Mucosa of rectum (tissue), 2 donors: ENCODE results near the gene LSS.
A peak's percentile ranks its signal among the peaks of the same experiment; 100 is the strongest.
"Not testable (repeated sequence)": the region's sequence is repeated elsewhere in the genome, so short reads cannot be mapped to it uniquely, and the experiment has no call there.

Experiments
- H3K27ac ChIP-seq, 2 donors: one replicate each; pipeline ENCODE4 v1.7.0; 2013; ENCODE audit warnings: inconsistent platforms in 2 of 2, low read depth in 2 of 2, low read length in 2 of 2
- H3K27me3 ChIP-seq, 2 donors: one replicate each; pipeline ENCODE4 v1.7.0; 2013; ENCODE audit warnings: low read length in 2 of 2; ENCODE audit not compliant: control insufficient read depth in 2 of 2, insufficient read depth in 2 of 2
- H3K36me3 ChIP-seq, 2 donors: one replicate each; pipeline ENCODE4 v1.7.0; 2013; ENCODE audit warnings: low read length in 2 of 2; ENCODE audit not compliant: control insufficient read depth in 2 of 2, insufficient read depth in 2 of 2
- H3K4me1 ChIP-seq, 2 donors: one replicate each; pipeline ENCODE4 v1.7.0; 2013; ENCODE audit warnings: low read length in 2 of 2, mild to moderate bottlenecking in 1 of 2; ENCODE audit not compliant: control insufficient read depth in 2 of 2, insufficient read depth in 2 of 2
- H3K4me3 ChIP-seq, 2 donors: one replicate each; pipeline ENCODE4 v1.7.0; 2013; ENCODE audit warnings: low read length in 2 of 2
- H3K9ac ChIP-seq, 2 donors: one replicate each; pipeline ENCODE4 v1.7.0; 2013; ENCODE audit warnings: low read length in 2 of 2, low read depth in 1 of 2, mild to moderate bottlenecking in 1 of 2
- H3K9me3 ChIP-seq, 2 donors: one replicate each; pipeline ENCODE4 v1.7.0; 2013; ENCODE audit warnings: low read length in 2 of 2; ENCODE audit not compliant: control insufficient read depth in 2 of 2
- donor health status: healthy.
- donor health status: Normal muscosa, but diverticular disease.

LSS gene

DNA sequence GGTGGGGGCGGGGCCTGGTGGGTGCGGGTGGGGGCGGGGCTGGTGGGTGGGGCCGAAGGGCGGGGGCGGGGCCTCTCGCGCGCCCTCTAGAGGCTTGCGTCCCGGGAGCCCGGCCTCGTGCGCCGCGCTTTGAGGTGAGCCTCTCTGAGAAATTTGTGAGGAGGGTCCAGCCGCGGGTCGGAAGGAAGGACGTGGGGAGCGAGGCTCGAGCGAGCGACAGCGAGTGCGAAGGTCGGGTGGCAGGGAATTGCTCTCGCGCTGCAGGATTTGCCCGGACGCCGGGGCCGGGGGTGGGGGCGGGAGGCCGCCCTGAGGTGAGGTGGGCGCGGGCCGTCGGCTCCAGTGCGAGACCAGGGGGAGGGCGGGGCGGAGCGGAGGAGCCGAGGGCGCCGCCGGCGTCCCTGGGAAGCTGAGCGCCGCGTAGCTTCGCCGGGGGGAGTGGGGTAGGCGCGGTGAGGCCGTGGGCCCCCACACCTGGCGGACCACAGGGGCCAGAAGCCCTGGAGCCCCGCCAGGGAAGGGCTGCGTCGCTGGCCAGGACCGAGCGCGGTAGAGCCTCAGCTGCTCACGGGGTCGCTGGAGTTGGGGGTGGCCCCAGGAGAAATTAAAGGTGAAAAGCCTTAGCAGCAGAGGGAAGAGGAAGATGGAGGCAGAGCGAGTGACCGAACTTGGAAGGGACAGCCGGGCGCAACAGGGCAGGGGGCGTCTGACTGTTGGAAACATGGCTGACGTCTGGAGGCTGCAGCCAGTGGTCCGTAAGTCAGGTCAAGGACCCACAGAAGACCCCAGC lies 754 bp upstream of the LSS start:
- peak overlapping the region; percentile 32 to 69 for H3K9ac ChIP-seq
- no peaks in the 10 kb centered on the region for H3K27me3 ChIP-seq
- no peaks in the 10 kb centered on the region for H3K9me3 ChIP-seq
- H3K27ac ChIP-seq, result peak overlapping the region in 1 of 2 donors; percentile 16
- peak overlapping the region; percentile 64 to 67 for H3K4me3 ChIP-seq
- peaks cover 9 to 11% of the 10 kb centered on the region in 2 donors for H3K36me3 ChIP-seq
- H3K4me1 ChIP-seq, result peaks cover 16 to 23% of the 10 kb centered on the region in 2 donors

DNA sequence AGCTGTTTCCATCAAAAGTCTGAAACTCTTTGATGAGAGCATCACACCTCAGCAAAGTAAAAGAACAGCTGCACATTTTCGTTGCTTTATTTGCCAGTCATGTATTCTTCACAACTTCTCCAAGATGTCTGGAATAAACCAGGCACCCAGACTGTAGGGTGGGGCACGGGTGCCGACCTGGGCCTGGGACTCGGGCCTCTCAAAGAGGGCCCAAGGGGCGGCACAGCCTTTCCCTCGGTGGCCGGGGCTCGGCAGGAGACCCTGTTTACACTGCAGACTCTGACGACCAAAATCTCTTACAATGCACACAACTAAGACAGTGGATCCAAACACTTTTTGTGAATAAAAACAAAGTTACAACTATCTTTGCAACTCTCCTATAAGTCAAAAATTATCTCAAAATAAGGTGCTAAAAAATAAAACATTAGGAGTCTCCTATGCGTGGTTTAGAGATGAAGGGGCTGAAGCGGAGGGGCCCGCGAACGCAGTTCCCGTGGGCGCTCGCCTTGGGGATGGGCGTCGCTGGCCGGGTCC lies 696 bp downstream of the LSS start:
- peak overlapping the region; percentile 78 to 80 for H3K27ac ChIP-seq

DNA sequence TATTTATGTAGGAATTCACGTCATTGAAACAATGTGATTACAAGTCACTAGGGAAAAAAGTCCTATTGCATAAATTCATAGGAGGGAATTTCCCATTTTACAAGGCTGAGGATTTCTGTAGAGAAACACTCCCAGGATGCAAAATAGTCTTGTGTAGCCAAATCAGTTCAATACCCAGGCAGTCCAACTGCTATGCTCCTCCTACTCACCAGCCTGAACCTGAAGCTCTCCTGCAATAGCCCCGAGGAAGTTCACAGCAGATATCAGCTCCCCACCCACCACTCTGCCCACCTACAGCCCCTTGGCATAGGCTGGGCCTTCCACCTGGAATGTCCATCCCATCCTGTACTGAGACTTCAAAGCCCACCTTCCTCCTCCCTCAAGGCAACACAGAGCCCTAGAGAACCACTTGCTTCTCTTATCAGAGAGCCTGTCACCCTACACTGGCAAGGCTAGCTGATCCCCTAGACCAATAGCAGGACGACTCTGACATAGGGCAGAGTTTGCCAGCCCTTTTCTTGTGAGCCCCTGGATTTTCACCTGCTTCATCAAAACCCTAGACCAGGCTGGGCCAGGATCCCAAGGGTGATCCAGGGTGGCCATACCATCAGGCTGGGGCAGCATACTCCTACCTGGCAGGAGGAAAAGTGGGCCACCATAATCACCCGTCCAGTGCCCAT lies 1.5 kb downstream of the LSS start:
- Histone ChIP-seq H3K27me3 (no peaks in the 10 kb centered on the region), H3K27ac (no peak overlapping the region), H3K9ac (peak overlapping the region in 1 of 2 donors; percentile 27), H3K9me3 (no peaks in the 10 kb centered on the region), H3K4me3 (peak overlapping the region; percentile 46 to 57), H3K36me3 (peaks cover 6 to 8% of the 10 kb centered on the region in 2 donors), H3K4me1 (peaks cover 16 to 23% of the 10 kb centered on the region in 2 donors)

More for the DNA sequence above, 696 bp downstream of the LSS start:
- peaks cover 16 to 23% of the 10 kb centered on the region in 2 donors for H3K4me1 ChIP-seq
- H3K36me3 ChIP-seq, result peaks cover under 1 to 3% of the 10 kb centered on the region in 2 donors
- no peaks in the 10 kb centered on the region for H3K27me3 ChIP-seq
- peak overlapping the region; percentile 80 to 97 for H3K4me3 ChIP-seq
- H3K9ac ChIP-seq, result peak overlapping the region; percentile 56 to 82
- H3K9me3 ChIP-seq, result no peaks in the 10 kb centered on the region

DNA sequence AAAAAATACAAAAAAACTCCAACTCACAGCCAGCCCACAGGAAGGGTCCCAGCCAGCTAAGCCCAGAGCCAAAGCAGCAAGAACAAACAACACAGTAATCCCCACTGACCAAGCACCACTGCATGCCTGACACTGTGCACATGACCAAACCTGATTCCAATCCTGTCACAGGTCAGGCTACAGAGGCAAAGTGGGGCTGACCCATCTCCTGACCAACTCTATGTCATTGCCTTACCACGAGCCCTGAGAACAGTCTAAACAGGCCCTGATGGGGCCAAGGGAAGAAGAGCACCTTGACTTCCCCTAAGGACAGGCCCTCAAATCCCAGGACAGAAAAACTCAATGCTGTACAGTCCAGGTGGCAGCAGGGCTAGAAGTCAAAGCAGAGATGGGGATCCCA lies 2.4 kb downstream of the LSS start:
- Histone ChIP-seq H3K36me3 (peaks cover 12 to 17% of the 10 kb centered on the region in 2 donors), H3K27ac (no peak overlapping the region), H3K9me3 (no peaks in the 10 kb centered on the region), H3K27me3 (no peaks in the 10 kb centered on the region), H3K4me1 (peaks cover 16 to 23% of the 10 kb centered on the region in 2 donors), H3K9ac (no peak overlapping the region), H3K4me3 (no peak overlapping the region)

DNA sequence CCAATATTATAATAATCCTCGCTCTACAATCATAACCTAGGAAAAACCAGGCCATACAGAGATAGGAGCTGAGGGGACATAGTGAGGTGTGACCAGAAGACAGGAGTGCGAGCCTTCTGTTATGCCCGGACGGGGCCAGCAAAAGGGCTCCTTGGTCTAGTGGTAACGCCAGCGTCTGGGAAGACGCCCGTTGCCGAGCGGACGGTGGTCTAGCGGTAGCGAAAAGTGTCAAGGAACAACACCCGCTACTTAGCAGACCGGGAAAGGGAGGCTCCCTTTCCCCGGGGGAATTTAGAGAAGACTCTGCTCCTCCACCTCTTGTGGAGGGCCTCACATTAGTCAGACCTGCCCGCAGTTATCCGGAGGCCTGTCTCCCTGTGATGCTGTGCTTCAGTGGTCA lies 4.9 kb downstream of the LSS start:
- not testable (repeated sequence) for H3K9ac ChIP-seq, H3K4me3 ChIP-seq, H3K27ac ChIP-seq, H3K27me3 ChIP-seq, H3K9me3 ChIP-seq
- H3K4me1 ChIP-seq, result peaks cover 9 to 17% of the 10 kb centered on the region in 2 donors
- peaks cover 25 to 34% of the 10 kb centered on the region in 2 donors for H3K36me3 ChIP-seq

DNA sequence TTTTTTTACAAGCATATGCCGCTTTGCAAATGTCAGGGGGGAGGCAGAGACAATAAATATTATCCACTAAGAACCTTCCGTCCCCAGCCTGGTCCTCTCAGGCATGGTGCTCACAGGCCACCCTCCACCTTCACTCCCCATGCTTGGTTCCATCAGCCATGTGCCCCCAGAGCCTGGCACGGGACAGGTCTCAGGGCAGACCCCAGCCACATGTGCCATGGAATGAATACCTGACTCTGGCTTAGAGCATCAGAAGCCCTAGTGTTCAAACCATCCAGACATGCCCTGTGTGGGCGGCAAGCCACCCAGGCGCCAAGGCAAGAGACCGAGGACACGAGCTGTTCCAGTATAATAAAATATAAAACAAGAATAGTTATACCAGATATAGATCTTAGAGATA lies 5.4 kb downstream of the LSS start:
- Histone ChIP-seq H3K36me3 (peaks cover 25 to 34% of the 10 kb centered on the region in 2 donors), H3K27me3 (no peaks in the 10 kb centered on the region), H3K4me1 (peaks cover 9 to 17% of the 10 kb centered on the region in 2 donors), H3K9me3 (no peaks in the 10 kb centered on the region), H3K9ac (no peak overlapping the region), H3K27ac (no peak overlapping the region), H3K4me3 (no peak overlapping the region)

DNA sequence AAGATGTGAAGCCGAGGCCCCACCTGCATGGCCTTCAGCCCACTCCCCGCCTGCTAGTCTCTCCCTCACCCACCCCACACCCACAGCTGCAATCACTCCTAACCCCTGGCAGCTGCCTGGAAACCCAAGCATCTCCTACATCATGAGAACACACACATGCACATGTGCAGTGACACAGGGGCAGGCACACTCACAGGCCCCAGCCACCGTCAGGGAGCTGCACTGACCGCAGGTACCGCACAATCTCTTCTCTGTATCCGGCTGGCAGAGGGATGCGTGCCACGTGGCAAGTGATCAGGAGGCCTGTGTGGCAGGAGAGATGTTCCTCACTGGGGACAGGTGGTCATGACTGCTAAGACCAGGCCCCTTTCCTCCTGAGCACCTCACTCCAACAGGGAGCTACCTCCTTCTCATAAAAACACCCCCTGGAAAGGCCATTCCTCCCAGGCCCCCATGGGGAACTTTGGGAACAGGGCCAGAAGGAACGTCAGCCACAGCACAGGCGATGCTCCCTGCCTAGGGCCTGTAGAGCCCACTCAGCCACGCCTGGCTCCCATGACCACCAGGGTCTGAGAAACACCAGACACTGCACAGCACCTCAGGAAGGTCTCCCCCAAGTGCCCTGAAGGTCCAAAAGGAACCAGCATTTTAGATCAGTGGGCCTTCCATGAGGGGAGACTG lies 6.0 kb downstream of the LSS start:
- Histone ChIP-seq H3K9ac (no peak overlapping the region), H3K36me3 (peaks cover 25 to 34% of the 10 kb centered on the region in 2 donors)

DNA sequence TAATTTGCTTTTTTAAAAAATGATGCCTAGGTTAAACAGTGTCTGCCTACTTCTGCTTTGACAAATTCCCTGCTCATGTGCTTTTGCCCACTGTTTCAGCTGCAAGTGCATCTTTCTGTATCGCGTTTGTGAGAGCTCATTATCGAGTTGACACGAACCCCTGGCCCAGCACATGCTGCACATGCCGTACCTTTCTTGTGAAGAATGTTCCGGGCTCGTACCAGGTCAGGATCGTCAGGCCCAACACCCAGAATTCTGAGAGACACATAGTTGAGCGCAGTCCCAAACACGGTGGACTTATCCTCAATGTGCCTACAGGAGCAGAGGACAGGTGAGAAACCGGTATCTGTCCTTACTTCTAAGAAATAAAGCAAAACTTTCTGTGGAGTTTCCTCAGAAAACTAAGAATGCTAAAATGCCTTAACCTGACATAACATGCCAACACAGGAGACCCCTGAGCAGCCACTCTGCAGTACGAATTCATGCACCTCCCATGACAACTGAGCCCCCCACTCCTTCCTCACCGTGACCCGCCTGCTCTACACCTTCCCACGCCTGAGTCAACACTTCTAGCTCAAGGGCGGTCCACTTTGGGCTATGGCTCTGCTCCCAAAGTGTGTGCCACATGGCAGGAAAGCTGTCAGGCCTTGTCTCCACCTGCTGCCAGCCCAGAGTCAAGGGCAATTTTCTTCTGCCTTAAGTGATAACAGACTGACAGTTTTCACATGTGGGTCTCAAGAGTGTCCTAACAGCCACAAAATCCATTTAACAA lies 6.7 kb downstream of the LSS start:
- Histone ChIP-seq H3K4me3 (no peak overlapping the region), H3K9me3 (no peaks in the 10 kb centered on the region), H3K9ac (no peak overlapping the region), H3K36me3 (peaks cover 25 to 34% of the 10 kb centered on the region in 2 donors), H3K27ac (no peak overlapping the region), H3K27me3 (no peaks in the 10 kb centered on the region), H3K4me1 (peaks cover 0 to 6% of the 10 kb centered on the region in 2 donors)

More for the DNA sequence above, 6.0 kb downstream of the LSS start:
- H3K4me1 ChIP-seq, result peaks cover 6 to 13% of the 10 kb centered on the region in 2 donors
- H3K27ac ChIP-seq, result no peak overlapping the region
- H3K27me3 ChIP-seq, result no peaks in the 10 kb centered on the region
- H3K4me3 ChIP-seq, result no peak overlapping the region
- no peaks in the 10 kb centered on the region for H3K9me3 ChIP-seq

DNA sequence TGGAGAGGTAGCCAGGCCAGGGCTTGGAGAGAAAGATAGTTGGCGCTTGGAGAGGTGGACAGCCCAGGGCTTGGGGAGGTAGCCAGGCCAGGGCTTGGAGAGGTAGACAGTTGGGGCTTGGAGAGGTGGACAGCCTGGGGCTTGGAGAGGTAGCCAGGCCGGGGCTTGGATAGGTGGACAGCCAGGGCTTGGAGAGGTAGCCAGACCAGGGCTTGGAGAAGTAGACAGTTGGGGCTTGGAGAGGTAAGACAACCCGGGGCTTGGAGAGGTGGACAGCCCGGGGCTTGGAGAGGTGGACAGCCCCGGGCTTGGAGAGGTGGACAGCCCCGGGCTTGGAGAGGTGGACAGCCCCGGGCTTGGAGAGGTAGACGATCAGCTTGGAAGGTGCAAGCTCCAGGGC lies 7.7 kb downstream of the LSS start:
- Histone ChIP-seq H3K4me1 (no peaks in the 10 kb centered on the region), H3K36me3 (peaks cover 25 to 40% of the 10 kb centered on the region in 2 donors), H3K9me3 (no peaks in the 10 kb centered on the region), H3K4me3 (no peak overlapping the region), H3K27me3 (no peaks in the 10 kb centered on the region), H3K9ac (no peak overlapping the region), H3K27ac (no peak overlapping the region)
